Nephron progenitor cell (in vitro differentiated cells): ENCODE data around the gene BFAR.

Experiments used
- DNase-seq: peaks from one replicate; pipeline ENCODE4 v3.0.0; 2021
- H3K27ac Mint-ChIP-seq: 2 replicates; pipeline ENCODE4 v1.8.0; 2021; ENCODE audit warnings: mild to moderate bottlenecking, moderate library complexity, mixed read lengths
- H3K27me3 Mint-ChIP-seq: 2 replicates; pipeline ENCODE4 v1.8.0; 2021; ENCODE audit warnings: mild to moderate bottlenecking, low read depth, mixed read lengths; ENCODE audit not compliant: poor library complexity
- H3K36me3 Mint-ChIP-seq: 2 replicates; pipeline ENCODE4 v1.8.0; 2021; ENCODE audit warnings: low read depth, mixed read lengths
- H3K4me1 Mint-ChIP-seq: 2 replicates; pipeline ENCODE4 v1.8.0; 2021; ENCODE audit warnings: mixed read lengths
- H3K4me3 Mint-ChIP-seq: 2 replicates; pipeline ENCODE4 v1.8.0; 2021; ENCODE audit warnings: mild to moderate bottlenecking, moderate library complexity, mixed read lengths
- H3K9me3 Mint-ChIP-seq: 2 replicates; pipeline ENCODE4 v1.8.0; 2021; ENCODE audit warnings: mild to moderate bottlenecking, moderate library complexity, mixed read lengths
- TF ChIP-seq, protein P1 (sequence below): fragments of 200-600 bp; sonication (generic); IDR thresholded peaks from 2 replicates; pipeline ENCODE4 v1.5.0; 2021; ENCODE audit warnings: antibody characterized with exemption

The BFAR gene

DNA sequence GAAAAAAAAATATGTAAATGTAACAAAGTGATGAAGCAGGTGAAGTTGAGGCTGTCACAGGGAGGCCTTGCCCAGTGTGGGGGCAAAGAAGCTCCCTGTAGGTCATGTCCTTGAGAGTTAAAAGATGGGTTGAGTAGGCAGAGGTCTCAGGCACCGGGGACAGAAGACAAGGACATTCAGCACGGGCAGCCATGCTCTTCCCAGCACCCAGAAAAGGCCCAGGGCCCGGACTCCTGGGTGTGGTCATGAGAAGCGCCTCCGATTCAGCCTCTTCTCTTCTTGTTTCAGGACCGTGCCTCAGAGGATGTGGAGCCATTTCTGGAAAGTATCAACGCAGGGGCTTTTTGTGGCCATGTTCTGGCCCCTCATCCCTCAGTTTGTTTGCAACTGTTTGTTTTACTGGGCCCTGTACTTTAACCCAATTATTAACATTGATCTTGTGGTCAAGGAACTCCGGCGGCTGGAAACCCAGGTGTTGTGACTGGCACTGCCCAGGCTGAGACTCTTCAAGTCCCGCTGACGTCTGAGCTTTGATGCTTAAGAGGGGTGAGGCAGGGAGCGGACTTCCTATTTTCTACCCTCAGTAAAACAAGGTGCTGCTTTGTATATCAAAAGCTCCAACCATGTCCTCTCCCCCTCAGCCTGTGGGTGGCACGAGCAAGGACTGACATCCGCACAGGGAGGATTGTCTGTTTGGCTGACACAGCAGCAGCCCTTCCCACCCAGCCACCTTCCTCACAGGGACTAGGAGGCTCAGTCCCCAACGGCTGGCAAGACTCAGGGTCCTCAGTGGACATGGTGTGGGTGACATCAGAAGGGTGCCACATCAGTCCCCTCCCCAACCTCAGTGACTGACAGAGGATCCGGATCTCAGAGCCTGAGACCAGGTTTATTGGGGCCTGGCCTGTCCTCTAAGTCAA lies 34.9 kb downstream of the BFAR start:
- TF ChIP-seq, protein P1, sequence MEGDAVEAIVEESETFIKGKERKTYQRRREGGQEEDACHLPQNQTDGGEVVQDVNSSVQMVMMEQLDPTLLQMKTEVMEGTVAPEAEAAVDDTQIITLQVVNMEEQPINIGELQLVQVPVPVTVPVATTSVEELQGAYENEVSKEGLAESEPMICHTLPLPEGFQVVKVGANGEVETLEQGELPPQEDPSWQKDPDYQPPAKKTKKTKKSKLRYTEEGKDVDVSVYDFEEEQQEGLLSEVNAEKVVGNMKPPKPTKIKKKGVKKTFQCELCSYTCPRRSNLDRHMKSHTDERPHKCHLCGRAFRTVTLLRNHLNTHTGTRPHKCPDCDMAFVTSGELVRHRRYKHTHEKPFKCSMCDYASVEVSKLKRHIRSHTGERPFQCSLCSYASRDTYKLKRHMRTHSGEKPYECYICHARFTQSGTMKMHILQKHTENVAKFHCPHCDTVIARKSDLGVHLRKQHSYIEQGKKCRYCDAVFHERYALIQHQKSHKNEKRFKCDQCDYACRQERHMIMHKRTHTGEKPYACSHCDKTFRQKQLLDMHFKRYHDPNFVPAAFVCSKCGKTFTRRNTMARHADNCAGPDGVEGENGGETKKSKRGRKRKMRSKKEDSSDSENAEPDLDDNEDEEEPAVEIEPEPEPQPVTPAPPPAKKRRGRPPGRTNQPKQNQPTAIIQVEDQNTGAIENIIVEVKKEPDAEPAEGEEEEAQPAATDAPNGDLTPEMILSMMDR = no peak
- Mint-ChIP-seq H3K9me3 (no peaks in the 10 kb centered on the region), H3K36me3 (peaks cover 60% of the 10 kb centered on the region)

DNA sequence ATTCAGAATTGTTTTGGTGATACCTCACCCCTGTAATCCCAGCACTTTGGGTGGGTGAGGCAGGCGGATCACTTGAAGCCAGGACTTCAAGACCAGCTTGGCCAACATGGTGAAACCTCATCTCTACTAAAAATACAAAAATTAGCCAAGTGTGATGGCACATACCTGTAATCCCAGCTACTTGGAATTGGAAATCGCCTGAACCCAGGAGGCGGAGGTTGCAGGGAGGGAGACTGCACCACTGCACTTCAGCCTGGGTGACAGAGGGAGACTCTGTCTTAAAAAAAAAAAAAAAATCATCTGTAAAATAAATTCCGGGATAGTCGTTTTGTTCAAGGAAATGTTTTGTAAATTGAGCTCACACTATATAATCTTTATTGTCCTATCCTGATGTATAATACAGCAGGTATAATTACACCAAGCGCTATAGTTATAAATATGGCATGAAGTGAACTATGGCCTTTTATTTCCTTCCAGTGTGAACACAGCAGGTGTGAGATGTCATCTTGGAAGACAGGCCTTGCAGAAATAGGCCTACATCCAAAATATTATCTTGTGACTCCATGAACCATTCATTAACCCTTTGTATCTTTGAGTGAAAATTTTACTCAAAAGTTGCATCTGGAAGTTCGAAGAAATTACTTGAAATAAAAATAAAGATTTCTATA lies 35.9 kb downstream of the BFAR start:
- Mint-ChIP-seq H3K4me1 (peaks cover 10% of the 10 kb centered on the region), H3K4me3 (no peak overlapping the region), H3K27me3 (peaks cover 3% of the 10 kb centered on the region), H3K9me3 (no peaks in the 10 kb centered on the region), H3K27ac (peak overlapping the region; percentile 66), H3K36me3 (peaks cover 54% of the 10 kb centered on the region)
- TF ChIP-seq, protein P1 = no peak
- no peak for DNase-seq

More for the DNA sequence above, 34.9 kb downstream of the BFAR start:
- H3K4me3 Mint-ChIP-seq = no peak overlapping the region
- H3K4me1 Mint-ChIP-seq = peaks cover 8% of the 10 kb centered on the region
- peak overlapping the region; percentile 66 for H3K27ac Mint-ChIP-seq
- H3K27me3 Mint-ChIP-seq = peaks cover 3% of the 10 kb centered on the region
- DNase-seq = no peak

- Mint-ChIP-seq H3K27ac (no peak overlapping the region), H3K36me3 (peaks cover 43% of the 10 kb centered on the region), H3K4me3 (no peak overlapping the region), H3K9me3 (no peaks in the 10 kb centered on the region), H3K27me3 (peaks cover 6% of the 10 kb centered on the region), H3K4me1 (peaks cover 10% of the 10 kb centered on the region)
- TF ChIP-seq, protein P1 = no peak
- DNase-seq = no peak
These were observed 37.0 kb downstream of the BFAR start for GRCh38 chr16:14669776-14670175.

GRCh38 chr16:14672403-14672971 lies 39.7 kb downstream of the BFAR start:
- TF ChIP-seq, protein P1 = no peak
- Mint-ChIP-seq H3K4me1 (peaks cover 10% of the 10 kb centered on the region), H3K36me3 (peaks cover 18% of the 10 kb centered on the region), H3K27ac (peak overlapping the region; percentile 70), H3K27me3 (peaks cover 19% of the 10 kb centered on the region), H3K4me3 (no peak overlapping the region), H3K9me3 (no peaks in the 10 kb centered on the region)
- DNase-seq = no peak

DNA sequence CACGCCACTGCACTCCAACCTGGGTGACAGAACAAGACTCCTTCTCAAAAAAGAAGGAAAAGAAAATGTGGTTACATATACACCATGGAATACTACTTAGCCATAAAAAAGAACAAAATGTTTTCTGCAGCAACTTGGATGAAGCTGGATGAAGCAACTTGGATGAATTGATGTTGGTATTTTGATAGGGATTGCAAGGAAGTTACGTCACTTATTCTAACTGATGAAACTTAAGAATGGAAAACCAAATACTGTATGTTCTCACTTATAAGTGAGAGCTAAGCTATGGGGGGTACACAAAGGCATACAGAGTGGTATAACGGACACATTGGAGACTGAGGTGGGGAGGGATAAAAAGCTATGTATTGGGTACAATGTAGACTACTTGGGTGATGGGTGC lies 43.9 kb downstream of the BFAR start:
- no peak overlapping the region for H3K27ac Mint-ChIP-seq
- H3K9me3 Mint-ChIP-seq = no peaks in the 10 kb centered on the region
- peaks cover 19% of the 10 kb centered on the region for H3K27me3 Mint-ChIP-seq
- DNase-seq = no peak
- H3K4me3 Mint-ChIP-seq = no peak overlapping the region
- peaks cover 10% of the 10 kb centered on the region for H3K4me1 Mint-ChIP-seq
- H3K36me3 Mint-ChIP-seq = no peaks in the 10 kb centered on the region
- TF ChIP-seq, protein P1 = no peak
